Right forelimb (tissue), 1 donor: Measurements from ENCODE around the gene R3HCC1L.

Experiments
- DNase-seq: peaks from one replicate; pipeline ENCODE4 v3.0.0-alpha.2; 2018

Gene R3HCC1L

DNA sequence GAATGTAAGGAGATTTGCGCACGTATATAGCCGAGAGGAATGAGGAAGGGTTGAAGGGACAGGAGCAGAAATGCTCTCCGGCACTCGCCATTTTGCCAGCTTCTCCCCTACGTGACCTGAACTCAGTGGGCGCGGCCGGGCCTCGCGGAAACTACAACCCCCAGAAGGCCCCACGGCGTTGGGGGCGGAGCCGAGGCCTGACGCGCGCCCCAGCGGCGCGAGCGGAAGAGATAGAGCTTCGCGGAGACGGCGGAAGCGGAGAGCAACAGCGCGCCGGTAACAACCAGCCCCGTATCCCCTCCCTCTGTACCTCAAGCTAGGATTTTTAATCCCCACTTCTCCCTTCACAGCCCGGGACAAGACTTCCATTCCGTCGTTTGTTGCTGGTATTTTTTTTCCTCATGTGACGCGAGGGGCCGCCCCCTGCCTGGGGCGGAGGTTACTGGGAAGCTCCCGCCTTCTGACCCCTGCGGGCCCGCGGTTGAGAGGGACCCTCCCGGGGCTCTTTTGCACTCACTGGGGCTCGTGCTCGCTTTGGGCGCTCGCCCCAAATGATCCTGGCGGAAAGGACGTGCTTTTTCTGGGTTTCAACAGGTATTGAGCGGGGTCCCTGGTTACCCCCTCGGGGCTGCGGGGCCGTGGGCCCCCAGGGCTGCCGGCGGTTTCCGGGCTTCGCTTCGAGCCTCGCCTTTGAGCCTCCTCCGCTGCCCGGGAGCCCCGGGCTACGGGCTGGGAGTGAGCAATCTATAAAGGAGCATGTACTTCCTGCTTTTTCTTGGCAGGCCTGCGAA, at the start of gene R3HCC1L:
TSS of gene R3HCC1L (plus strand) at position 227 of the 791 bp plus-strand sequence. CDS start 73,458 bp downstream, outside the sequence.
- DNase-seq = peak; percentile 95

DNA sequence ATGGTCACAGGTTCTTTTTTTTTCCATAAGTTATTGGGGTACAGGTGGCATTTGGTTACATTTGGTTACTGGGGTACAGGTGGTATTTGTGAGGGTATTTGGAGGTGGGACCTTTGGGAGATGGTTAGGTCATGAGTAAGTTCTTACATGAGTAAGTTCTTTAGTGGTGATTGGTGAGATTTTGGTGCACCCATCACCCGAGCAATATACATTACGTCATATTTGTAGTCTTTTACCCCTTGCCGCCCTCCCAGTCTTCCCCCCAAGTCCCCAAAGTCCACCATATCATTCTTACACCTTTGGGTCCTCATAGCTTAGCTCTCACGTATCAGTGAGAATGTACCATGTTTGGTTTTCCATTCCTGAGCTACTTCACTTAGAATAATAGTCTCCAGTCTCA, 49.2 kb upstream of the R3HCC1L start:
- no peak for DNase-seq

DNA sequence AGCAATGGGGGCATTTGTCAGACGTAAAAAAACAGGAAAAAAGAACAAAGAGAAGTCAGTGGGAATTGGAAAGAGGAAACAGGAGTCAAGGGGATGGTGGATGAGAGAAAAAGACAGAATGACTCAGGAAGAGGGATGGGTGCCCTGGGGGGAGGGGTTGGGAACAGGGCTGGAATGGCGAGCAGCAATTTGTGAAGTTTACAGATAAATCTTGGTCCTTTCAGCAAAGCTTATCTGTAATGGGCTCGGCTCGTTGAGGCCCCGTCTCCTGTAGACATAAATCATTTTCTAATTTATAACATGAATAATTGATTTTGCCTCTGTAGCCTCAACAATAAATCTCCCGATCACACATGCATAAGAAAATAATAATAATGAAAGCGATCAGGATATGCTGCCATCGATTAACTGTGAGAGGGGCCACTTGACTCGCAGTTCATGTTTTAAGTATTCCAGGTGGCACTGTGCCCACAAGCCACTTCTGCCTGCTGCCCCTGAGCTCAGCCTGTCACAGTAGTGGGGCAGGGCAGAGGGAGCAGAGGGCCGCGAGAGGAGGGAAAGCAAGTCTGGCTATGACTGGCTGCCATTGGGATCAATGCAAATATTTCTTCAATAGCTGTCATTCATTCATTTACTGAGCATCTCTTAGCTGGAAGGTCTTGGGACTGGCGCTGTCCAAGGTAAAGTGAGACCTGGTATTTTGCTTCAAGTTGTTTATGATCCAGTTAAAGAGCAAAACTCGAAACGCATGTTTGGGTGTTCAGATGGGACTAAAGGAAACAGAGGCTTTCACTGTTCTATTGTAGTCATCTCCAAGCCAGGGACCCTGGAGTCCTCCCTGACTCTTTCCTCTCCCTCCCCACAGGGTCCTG, 47.4 kb upstream of the R3HCC1L start:
- no peak for DNase-seq

DNA sequence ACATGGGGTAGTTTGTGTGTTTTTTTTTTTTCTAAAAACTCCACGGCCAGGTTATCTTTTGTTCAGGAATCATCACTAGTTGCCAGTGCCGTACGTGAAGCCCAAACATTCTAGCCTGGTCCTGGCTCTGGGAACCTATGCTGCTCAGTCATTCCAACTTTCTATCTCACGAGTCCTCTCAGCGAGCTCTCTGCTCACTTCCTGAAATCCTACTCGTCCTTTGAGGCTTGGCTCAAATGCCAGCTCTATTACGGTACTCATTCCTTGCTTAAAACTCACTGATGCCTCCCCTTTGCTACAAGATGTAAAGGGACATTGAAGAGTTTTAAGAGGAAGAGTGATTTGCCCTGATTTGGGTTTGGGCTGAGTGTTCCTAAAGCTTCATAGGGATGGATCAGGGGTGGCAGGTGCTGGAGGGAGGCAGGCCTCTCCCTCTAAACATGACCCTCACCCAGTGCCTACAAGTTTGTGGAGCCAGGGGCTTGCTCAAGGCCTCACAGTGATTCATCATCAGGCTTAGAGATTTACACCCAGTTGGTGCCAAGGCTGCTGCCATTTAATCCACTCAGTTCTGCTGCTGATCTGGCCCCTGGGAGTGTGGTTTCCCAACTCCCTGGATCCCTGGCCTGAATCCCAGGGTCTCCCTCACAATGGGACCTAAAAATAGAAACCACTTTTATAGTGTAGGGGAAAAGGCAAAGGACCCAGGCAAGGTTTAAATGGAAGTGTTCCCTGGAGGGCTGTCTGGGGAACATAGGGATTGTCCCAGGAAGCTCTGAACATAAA, 46.1 kb upstream of the R3HCC1L start:
- DNase-seq = no peak

DNA sequence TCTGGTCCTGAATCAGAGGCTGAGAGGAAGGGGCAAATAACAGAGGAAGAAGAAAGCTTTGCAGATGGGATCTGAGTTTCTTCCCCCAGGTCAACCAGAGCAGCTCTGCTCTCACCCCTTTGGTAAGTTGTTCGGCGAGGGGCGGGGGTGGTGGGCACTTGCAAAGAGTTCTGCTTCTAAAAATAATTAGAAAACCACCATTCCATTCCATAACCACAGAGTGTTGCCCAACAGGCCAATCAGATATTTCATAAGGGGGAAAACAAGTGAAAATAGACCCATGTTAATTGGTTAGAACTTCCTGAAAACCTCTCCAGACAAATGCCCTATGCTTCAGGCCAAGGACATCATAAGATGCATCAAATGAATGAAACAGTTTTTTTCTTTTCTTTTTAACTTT, 43.6 kb upstream of the R3HCC1L start:
- DNase-seq = no peak

DNA sequence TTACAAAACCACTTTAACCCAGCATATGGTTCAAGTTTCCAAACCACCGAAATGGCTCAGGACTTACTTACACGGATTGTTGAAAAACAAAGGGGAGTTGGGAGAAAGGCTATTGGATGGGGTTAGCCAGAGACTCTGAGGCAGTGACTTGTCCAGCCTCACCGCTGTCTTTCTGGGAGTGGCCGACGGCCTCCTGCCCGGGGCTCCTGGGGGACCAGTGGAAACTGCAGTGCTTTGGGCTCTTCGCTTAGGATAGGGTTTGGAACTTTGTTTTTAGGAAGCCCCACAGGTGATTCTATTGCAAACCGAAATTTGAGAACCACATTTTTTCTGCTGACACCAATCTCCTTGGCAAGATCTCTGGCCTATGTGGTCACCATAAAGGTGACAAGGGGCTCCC, 38.1 kb upstream of the R3HCC1L start:
- no peak for DNase-seq

DNA sequence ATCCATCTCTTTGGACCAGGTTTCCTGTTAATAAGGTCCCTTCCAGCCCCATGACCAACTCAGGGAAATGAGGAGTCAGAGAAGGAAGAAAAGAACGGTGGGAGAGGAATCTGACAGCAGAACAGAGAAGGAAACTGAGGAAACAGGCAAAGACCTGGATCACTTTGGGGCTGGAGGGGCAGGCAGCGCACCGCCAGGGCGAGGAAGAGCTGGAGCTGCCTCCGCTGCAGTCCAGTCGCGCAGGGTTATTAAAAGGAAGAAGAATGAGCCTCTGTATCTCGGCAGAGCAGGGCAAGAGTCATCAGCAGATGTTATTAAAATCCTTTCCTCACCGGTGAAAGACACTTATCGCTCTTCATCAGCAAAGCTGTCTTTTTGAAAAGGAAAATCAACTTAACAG, 37.7 kb upstream of the R3HCC1L start:
- no peak for DNase-seq

DNA sequence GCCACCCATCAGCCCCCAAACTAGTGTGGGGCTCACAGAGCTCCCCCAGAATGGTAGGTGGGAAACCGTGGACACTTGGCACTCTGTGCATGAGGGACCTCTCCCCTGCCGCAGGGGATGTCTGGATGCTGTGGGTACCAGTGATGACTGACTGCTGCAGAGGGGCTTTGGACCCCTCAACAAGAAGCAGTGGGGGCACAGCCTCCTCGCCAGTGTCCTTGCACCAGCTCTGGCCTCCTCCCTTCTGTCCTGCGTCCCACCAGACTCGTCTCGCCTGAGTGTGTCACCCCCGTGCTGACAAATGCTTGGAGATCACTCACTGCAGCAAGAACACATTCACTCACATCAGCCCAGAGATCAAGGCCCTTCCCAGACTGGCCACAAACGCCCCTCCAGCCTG, 37.3 kb upstream of the R3HCC1L start:
- DNase-seq = no peak

DNA sequence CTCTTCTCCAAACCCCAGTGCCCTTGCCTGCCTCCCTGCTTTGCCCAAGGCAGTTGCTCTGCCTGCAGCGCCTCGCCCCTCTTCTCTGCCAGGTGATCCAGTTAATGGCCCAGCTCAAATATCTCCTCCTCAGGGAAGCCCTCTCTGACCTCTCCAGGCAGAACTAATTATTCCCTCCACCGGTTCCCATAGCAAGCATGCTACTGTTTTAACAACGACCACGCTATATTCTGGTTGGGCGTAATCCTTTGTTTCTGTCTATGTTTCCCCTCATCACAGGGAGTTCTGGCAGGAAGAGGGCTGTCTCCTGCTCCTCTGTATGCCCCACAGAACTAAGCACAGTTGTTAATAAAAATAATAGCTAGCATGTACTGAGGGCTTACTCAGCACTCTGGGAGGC, 36.8 kb upstream of the R3HCC1L start:
- no peak for DNase-seq

DNA sequence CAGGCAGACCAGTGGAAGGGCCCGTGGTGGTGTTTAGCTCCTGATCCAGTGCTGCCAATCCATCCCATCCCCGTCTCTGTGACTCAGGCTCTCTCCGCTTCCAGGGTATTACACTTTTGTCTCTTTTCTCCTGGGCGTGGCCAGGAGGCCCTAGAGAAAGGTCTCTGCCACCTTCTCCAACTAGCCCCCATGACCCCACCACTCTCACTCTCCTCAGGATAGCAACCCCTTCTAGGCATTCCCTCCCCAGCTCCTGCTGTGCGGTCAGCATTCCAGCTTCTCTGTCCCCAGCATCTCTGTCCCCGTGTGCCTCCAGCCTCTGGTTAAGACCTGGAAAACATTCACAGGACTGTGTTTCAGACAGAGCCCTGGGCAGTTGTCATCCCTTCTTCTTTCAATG, 36.2 kb upstream of the R3HCC1L start:
- DNase-seq = no peak

DNA sequence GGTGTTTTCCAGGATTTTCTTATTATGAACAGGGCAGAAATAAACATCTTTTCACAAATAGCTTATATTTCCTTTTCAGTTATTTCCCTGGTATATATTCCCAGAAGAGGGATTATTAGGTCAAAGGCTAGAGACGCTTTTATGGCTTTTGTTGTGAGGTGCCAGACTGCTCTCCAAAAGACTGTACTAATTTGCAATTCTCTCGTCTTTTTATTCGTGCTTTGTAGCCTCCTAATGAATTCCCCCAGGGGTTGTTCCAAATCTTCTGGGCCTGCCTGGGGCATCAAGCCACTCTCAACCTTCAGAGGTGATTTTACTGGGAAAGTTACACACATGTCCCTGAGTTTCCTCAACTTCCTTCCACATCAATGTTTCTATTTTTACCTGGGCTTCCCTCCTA, 34.0 kb upstream of the R3HCC1L start:
- DNase-seq = no peak

DNA sequence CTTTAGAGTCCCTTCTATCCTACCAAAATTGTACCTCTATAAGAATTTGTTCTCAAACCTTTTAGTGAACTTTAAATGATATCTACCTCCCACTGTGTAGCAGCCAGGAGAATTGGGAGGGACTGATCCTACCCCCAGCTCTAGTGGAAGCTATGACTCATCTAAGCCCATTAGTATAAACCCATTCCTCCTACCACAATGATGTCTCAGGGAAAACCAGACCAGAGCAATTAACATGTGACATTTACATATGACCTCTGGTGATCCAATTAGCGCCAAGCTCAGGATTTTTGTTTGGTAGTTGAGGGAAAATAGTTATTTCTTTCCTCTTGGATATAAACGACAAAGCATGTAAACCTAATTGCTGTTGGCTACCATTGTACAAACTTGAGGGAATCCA, 33.1 kb upstream of the R3HCC1L start:
- no peak for DNase-seq

DNA sequence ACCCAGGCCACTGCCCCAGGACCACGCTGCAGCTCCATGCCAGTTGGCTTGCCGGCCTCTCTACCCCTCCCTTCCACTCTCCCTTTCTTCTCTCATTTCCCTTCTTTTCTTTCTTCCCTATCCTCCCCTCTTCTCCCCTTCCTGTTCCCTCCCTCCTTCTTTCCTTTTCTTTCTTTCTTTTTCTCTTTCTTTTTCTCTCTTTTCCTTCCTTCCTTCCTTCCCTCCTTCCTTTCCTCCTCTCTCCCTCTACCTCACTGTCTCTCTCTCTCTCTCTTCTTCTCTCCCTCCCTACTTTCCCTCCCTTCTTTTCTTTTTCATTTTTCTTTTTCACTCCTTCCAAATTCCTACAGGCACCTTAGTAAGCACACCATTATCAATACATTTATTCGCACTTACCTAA, 30.3 kb upstream of the R3HCC1L start:
- DNase-seq = no peak

DNA sequence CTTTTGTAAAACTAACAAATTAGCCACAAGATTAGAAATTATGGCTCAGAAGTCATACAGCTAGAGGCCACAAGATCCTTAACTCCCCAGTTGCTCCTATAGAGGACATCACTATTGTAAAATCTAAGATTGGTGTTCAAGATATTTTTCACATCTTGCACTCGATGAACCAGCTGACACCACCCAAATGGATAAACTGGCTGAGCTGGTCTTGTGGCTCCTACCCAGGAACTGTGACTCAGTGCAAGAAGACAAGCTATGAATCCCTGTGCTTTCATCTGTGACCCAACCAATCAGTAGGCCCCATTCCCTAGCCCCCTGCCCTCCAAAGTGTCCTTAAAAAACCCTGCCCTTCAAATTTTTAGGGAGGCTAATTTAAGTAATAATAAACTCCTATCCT, 27.9 kb upstream of the R3HCC1L start:
- DNase-seq = no peak

DNA sequence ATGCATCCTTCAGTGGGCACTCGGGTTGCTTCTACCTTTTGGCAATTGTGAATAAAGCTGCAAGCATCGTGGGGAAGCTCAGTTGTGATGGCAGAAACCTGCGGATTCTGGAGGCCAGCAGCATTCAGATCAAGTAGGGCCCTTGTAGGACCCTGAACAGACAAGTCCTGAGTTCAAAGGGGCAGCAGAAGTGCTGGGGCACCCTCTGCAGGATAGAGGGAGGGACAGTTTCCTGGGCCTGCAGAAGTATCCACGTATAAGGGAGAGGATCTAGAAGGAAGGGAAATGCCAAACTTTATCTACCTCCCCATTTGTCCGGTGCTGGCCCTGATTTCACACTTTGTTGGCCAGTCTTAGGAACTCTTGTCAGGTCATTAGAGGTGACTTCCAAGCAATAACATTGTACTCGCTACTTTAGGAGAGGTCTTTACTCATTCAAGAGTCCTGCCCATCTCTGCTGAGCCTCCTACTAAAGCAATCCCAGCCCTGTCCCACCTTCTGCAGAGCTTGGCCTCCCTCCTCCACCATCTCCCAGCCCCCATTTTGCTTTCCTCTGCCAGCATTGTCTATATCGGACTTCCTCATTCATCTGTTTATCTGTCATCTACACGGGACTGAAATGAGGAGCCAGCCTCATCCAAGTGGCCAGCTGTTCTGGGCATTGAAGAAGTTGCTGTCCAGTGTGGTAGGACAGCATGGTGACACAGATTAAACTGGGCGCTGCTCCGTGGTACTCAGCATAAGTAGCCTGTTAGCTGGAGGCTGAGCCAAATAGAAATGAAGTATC, 26.6 kb upstream of the R3HCC1L start:
- no peak for DNase-seq

DNA sequence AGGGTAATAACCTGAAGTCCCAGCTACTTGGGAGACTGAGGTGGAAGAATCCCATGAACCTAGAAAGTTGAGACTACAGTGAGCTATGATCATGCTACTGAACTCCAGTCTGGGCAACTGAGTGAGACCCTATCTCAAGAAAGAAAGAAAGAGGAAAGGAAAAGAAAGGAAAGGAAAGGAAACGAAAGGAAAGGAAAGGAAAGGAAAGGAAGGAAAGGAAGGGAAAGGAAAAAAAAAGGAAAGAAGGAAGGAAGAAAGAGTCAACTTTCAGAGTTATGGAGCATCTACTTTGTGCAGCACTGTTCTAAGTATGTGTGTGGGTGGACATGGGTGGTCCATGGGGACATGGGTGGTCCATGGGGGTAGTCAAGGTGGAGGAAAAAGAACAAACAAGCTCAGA, 24.1 kb upstream of the R3HCC1L start:
- DNase-seq = no peak

DNA sequence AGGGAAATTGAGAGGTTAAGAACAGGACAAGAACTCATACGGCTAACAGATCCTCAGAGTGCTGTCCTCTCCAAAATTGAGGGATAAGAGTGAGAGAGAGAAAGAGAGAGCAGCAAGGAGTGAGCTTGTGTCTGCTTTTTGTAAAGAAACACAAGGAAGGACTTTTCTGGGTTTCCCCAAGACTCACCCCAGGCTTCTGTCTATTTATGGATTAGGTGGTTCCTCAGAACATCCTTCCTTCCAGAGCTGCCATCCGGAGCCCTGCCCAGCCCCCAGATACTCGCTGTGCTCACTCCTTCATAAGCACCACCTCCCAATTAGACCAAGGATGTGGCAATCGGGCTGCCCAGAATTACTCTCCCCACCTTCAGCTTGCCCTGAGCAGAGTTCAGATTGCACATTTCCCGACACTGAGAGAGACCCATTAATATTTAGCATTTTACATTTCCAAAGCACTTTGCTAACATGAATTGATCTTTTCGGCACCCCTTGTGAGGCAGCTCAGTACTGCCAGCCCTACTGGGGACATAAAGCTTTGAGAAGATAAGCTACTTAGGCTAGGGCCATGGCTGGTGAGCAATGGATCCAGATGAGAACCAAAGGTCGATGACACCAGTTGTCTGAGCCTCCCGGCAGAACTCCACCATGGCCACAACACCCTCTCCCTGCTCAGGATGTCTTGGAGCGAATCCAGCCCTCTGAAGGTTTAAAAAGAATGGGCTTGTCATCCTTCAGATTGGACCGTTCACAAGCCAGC, 19.2 kb upstream of the R3HCC1L start:
- no peak for DNase-seq

DNA sequence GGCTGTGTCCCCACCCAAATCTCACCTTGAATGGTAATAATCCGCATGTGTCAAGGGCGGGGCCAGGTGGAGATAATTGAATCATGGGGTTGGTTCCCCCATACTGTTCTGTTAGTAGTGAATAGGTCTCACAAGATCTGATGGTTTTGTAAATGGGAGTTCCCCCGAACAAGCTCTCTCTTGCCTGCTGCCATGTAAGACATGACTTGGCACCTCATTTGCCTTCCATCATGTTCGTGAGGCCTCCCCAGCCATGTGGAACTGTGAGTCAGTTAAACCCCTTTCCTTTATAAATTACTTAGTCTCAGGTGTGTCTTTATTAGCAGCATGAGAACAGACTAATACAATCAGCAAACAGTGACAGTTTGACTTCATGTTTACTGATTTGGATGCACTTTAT, 14.6 kb upstream of the R3HCC1L start:
- DNase-seq = no peak

DNA sequence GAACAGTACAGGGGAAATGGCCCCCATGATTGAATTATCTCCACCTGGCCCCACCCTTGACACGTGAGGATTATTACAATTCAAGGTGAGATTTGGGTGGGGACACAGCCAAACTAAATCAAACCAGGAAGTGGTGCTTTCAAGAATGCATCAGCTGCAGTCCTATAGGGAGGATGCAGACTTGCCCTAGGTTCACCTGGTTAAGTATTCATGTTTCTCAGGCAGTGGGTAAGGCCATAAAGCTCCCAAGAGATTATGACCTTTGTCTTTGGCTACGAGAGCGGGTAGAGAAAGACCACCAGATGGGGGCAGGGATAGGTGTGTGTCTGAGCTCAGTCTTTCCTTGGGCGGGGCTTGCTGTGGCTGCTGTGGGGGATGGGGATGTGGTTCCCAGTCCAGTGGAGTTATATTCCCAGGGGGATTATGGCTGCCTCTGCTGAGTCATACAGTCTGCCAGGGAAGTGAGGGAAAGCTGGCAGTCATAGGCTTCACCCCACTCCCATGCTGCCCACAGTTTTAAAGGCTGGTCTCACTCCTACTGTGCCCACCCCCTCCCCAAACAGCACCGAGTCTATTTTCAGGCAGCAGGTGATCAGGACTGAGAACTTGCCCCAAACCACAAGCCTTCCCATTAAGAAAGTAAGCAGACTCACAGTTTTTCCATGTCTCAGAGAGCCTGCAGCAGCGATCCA, 8.4 kb upstream of the R3HCC1L start:
- no peak for DNase-seq

DNA sequence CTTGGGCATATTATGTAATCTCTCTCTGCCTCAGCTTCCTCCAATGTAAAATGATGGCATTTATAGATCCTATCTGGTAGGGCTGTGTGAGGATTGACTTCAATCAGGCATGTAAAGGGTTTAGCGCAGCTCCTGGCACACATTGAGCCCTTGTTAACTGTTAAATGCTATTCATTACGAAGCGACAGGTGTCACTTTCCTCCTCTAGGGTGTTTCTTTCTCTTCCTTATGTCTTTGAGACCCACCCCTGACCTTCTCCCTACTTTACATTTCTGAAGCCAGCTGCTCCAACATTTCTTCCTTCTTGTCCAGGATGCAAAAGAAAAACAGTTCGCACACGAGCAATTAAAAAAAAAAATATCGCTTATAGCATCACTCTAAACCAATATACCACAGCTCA, 5.7 kb upstream of the R3HCC1L start:
- DNase-seq = no peak

DNA sequence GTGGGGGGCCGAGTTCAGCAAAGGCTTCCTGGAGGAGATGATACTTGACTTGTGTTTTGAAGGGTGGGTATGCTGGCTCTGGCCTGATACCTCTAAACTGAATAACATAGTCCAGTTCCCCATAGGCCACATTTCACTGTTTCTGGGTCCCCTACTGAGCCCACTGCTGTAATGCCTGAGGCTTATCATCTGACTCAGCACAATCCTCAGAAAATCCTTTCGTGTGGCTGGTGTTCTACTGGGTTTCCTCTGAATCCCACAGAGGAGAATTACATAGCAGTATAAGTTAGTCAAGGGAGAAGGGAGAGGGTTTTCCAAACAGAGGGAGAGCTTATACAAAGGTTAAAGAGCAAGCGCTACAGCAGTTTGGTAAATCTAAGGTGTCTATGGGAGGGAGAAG, 2.8 kb upstream of the R3HCC1L start:
- no peak for DNase-seq
